ENCODE data around the gene RAB33B.
"Not testable (repeated sequence)": the region's sequence is repeated elsewhere in the genome, so short reads cannot be mapped to it uniquely, and the experiment has no call there.

DNA sequence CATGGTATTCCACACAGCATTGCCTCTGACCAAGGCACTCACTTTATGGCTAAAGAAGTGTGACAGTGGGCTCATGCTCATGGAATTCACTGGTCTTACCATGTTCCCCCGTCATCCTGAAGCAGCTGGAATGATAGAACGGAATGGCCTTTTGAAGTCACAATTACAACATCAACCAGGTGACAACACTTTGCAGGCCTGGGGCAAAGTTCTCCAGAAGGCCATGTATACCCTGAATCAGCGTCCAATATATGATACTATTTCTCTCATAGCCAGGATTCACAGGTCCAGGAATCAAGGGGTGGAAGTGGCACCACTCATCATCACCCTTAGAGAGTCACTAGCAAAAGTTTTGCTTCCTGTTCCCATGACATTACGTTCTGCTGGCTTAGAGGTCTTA, 6.8 kb upstream of the RAB33B start:
- TF ChIP-seq EZH2 (IDR thresholded peaks at IDR 0.05; ENCODE audit: low read length) = not testable (repeated sequence)
- TF ChIP-seq, protein P1, sequence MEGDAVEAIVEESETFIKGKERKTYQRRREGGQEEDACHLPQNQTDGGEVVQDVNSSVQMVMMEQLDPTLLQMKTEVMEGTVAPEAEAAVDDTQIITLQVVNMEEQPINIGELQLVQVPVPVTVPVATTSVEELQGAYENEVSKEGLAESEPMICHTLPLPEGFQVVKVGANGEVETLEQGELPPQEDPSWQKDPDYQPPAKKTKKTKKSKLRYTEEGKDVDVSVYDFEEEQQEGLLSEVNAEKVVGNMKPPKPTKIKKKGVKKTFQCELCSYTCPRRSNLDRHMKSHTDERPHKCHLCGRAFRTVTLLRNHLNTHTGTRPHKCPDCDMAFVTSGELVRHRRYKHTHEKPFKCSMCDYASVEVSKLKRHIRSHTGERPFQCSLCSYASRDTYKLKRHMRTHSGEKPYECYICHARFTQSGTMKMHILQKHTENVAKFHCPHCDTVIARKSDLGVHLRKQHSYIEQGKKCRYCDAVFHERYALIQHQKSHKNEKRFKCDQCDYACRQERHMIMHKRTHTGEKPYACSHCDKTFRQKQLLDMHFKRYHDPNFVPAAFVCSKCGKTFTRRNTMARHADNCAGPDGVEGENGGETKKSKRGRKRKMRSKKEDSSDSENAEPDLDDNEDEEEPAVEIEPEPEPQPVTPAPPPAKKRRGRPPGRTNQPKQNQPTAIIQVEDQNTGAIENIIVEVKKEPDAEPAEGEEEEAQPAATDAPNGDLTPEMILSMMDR (optimal IDR thresholded peaks at IDR 0.05 in 1 of 3, IDR thresholded peaks at IDR 0.05 in 1 of 3, conservative IDR thresholded peaks at IDR 0.05 in 1 of 3; ENCODE audit: extremely low read depth in 1 of 3, insufficient read depth in 2 of 3, low read length in 3 of 3) = not testable (repeated sequence)

Data from keratinocyte (primary cell).